Measurements from ENCODE around the gene TMEM94.
"Not testable (repeated sequence)": the region's sequence is repeated elsewhere in the genome, so short reads cannot be mapped to it uniquely, and the experiment has no call there.

TMEM94 gene

DNA sequence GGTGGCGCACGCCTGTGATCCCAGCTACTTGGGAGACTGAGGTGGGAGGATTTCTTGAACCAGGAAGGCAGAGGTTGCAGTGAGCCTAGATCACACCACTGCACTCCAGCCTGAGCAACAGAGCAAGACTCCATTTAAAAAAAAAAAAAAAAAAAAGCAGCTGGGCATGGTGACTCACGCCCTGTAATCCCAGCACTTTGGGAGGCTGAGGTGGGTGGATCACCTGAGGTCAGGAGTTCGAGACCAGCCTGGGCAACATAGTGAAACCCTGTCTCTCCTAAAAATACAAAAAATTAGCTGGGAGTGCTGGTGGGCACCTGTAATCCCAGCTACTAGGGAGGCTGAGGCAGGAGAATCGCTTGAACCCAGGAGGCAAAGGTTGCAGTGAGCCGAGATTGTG, 10.5 kb upstream of the TMEM94 start:
- not testable (repeated sequence) for DNase-seq

DNA sequence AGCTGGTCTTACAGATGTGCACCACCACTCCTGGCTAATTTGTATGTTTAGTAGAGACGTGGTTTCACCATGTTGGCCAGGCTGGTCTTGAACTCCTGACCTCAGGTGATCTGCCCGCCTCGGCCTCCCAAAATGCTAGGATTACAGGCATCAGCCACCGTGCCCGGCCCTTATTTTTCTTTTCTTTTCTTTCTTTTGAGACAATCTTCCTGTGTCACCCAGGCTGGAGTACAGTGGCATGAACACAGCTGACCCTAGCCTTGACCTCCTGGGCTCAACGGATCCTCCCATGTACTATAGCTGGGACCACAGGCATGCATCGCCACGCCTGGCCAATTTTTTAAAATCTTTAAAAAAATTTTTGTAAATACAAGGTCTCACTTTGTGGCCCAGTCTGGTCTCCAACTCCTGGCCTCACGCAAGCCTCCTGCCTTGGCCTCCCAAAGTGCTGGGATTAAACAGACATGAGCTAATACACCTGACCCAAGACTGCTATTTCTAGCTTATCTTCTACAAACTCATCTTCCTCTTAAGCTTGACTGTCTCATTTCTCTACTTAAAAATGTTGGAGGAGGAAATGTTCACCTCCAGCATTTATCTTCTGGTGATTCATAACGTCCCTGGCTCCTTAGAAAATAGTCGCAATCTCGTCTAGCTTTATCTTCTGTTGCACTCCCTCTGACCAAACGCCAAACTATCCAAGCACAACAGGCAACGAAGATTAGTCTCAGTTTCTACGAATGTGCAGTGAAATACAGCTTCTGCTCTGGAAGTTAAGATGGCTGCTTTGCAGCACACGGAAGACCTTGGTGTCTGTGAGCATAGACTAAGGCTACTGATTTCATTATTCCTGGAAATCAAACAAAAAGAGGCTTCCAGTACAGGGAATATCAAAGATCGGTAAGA, 8.2 kb upstream of the TMEM94 start:
- DNase-seq: no peak

DNA sequence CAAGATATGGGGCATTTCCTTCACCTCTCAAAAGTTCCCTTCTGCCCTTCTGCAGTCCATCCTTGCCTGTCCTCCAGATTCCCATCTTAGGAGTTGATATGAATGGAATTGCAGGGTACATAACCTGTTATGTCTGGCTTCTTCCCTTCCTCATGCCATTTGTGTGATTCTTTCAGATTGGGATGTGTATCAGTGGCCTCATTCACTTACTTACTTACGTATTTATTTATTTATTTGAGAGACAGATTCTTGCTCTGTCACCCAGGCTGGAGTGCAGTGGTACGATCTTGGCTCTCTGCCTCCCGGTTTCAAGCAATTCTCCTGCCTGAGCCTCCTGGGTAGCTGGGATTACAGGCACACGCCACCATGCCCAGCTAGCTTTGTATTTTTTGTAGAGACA, 6.2 kb upstream of the TMEM94 start:
- DNase-seq: no peak

DNA sequence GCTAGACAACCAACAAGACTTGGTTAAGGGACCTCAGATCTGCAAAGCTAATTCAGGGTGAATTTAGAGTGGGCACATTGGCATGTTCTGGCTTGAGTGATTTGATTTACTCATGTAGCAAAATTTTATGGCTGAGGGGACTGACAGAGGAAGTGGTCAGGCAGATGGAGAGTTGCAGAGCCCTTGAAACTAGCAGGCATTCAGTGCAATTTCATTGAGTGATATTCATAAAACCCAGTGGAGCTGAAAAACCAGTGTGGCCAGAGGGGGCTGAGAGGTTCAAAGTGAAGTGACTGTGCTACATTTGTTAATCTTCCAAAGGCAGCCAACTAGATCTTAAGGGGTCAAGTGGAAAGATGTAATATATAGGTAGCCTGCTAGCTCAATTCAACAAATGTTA, 2.2 kb upstream of the TMEM94 start:
- DNase-seq: no peak

GRCh38 chr17:75454672-75455071, 1.8 kb upstream of the TMEM94 start:
- not testable (repeated sequence) for DNase-seq

GRCh38 chr17:75456039-75456416, 407 bp upstream of the TMEM94 start:
- no peak for DNase-seq

DNA sequence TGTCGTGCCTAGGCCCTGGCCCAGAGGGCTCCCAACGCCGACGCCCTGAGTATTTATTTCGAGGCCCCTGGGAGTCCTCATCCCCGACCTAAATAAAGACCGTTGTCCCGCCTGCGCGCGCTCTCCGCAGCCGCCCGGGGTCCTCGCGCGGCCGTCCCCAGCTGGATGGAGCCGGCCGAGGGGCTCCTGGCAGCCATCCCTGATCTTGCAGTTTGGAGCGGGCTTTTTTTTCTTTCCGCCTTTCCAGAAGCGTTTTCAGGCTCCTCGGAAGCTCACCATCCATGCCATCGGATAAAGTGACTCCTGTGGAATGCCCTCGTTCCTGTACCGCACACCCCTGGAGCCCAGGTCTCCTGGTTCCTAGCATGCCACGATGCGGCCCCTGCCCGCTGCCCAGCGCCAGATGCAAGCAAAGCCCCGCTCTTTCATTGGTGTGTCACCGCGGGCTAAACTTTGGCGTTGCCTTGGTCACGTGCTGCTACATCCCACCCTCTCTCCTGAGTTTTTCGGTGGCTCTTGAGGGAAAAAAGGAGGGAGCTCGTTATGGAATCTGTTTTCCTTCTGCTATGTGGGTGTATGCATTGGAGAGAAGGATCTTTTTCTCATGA, 716 bp downstream of the TMEM94 start:
- peak; percentile 39 for DNase-seq

- no peak for DNase-seq
These were observed 2.8 kb downstream of the TMEM94 start for GRCh38 chr17:75459246-75459589.

GRCh38 chr17:75459590-75460267, 3.3 kb downstream of the TMEM94 start:
- DNase-seq: no peak

DNA sequence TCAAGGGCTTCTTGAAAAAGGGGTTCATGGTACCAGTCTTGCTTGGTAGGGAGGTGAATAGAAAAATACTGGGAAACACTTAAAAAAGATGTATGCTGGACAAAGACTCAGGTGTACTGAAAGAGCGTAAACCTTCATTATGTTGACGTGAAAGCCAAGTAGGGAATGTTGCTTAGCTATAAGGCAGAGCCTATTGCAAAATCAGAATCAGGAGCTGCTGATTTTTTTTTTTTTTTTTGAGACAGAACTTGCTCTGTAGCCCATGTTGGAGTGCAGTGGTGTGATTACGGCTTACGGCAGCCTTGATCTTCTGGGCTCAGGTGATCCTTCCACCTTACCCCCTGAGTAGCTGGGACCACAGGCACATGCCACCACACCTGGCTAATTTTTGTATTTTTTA, 3.9 kb downstream of the TMEM94 start:
- no peak for DNase-seq

DNA sequence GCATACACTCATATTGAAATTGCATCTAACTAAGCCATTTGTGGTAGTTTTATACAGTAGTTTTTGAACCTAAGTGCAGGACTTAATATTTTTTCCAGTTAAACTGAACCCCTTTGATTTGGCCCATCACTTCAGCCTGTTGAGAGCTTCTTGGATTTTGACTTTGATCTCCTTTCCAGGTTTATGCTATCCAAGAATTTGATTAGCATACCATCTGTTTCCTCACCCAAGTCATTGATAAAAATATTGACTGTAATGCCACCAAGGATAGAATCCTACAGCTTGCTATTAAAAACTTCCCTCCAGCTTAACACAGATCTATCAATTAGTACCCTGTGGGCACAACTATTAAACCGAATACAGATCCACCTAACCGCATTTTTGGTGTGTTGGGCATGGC, 7.2 kb downstream of the TMEM94 start:
- no peak for DNase-seq

DNA sequence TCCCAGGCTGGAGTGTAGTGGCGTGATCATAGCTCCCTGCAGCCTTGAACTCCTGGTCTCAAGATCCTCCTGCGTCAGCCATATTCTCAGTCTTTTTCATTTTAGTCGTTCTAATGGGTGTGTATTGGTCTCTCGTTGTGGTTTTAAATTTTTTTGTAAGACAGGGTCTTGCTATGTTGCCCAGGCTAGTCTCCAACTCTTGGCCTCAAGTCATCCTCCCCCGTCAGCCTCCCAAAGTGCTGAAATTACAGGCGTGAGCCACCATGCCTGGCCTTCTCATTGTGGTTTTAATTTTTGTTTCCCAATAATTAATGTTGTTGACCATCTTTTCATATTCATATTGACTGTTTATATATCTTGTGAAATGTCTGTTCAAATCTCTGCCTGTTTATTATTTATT, 8.6 kb downstream of the TMEM94 start:
- DNase-seq: no peak

GRCh38 chr17:75468291-75468754, 11.9 kb downstream of the TMEM94 start:
- DNase-seq: no peak

GRCh38 chr17:75468779-75469373, 12.4 kb downstream of the TMEM94 start:
- no peak for DNase-seq

DNA sequence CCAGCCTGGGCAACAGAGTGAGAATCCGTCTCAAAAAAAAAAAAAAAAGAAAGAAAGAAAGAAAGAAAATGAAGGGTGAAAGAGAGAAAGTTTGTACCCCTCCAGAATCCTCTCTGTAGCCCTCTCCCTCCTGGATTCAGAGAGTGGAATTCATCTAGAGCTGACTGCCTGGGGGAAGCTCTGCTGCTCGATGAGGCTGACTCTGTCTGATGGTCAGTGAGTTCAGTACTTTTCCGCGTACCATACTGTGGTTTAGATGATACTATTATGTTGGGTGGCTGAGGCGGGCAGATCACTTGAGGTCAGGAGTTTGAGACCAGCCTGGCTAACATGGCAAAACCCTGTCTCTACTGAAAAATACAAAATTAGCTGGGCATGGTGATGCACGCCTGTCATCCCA, 14.8 kb downstream of the TMEM94 start:
- no peak for DNase-seq

DNA sequence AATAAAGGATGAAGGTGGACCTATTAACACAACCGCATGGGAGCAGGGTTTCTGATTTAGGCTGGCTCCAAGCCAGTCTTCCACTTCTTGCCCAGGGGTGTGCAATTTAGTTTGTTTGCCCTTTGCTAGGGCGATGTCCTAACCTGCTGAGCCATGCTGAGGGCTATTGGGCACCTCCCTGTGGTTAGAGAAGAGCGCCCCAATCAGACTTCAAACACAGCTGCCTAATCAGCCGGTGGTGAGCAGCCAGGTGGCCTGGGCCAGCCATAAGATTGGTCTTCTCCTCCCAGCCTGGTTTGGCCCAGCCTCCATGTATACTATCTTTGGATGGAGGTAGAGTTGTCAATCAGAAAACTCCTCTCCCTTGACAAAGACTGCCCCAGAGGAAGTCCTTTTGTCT, 15.7 kb downstream of the TMEM94 start:
- no peak for DNase-seq

GRCh38 chr17:75473246-75473645, 16.8 kb downstream of the TMEM94 start:
- no peak for DNase-seq

- DNase-seq: no peak
These were observed 18.3 kb downstream of the TMEM94 start for GRCh38 chr17:75474736-75475135.

GRCh38 chr17:75475144-75475835, 18.9 kb downstream of the TMEM94 start:
- DNase-seq: no peak

- DNase-seq: no peak
These were observed 19.4 kb downstream of the TMEM94 start for GRCh38 chr17:75475851-75476250.

GRCh38 chr17:75476271-75476671, 19.8 kb downstream of the TMEM94 start:
- no peak for DNase-seq

- DNase-seq: no peak
These were observed 20.5 kb downstream of the TMEM94 start for GRCh38 chr17:75476752-75477489.

All from stimulated activated CD8-positive, alpha-beta memory T cell treated with anti-CD3 and anti-CD28 coated beads, Interleukin-4, amount 100 ng/mL, for 48 hours (primary cell).